GM21619 (cell line): ENCODE data around the gene CYP46A1.

ENCODE experiments used
- ATAC-seq: cut with Tn5 transposase; IDR thresholded peaks from one replicate; pipeline ENCODE4 v1.9.1; 2021; ENCODE audit not compliant: unreplicated experiment

The CYP46A1 gene

GRCh38 chr14:99707420-99707819 is 23.3 kb downstream of the CYP46A1 start:
- no peak for ATAC-seq

DNA sequence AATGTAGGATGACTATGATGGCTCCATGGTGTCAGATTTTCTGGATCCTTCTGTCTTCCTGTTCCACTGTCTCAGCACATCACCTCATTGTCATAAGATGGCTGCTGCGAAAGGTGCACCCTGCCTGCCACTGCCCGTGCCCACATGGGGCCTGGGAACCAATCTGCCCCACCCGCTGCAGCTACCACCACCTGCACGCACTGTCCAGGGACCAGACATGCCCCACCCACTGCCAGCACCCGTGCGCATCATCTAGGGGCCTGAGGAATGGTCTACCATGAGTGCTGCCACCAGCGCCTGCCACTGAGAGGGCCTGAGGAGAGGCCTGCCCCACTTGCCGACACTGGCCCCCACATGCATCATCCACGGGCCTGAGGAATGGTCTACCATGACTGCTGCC is 23.8 kb downstream of the CYP46A1 start:
- ATAC-seq = no peak

DNA sequence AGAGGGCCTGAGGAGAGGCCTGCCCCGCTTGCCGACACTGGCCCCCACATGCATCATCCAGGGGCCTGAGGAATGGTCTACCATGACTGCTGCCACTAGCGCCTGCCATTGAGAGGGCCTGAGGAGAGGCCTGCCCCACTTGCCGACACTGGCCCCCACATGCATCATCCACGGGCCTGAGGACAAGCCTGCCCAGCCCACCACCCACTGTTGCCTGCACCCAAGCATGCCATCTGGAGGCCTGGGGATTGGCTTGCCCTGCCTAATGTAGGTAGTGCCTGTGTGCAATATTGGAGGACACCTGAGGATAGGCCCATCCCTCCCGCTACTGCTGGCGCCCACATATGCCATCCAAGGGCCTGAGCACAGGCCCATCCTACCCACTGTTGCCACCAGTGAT is 24.4 kb downstream of the CYP46A1 start:
- no peak for ATAC-seq

GRCh38 chr14:99713972-99714371 is 29.9 kb downstream of the CYP46A1 start:
- ATAC-seq = no peak

GRCh38 chr14:99715266-99716000 is 31.3 kb downstream of the CYP46A1 start:
- no peak for ATAC-seq

DNA sequence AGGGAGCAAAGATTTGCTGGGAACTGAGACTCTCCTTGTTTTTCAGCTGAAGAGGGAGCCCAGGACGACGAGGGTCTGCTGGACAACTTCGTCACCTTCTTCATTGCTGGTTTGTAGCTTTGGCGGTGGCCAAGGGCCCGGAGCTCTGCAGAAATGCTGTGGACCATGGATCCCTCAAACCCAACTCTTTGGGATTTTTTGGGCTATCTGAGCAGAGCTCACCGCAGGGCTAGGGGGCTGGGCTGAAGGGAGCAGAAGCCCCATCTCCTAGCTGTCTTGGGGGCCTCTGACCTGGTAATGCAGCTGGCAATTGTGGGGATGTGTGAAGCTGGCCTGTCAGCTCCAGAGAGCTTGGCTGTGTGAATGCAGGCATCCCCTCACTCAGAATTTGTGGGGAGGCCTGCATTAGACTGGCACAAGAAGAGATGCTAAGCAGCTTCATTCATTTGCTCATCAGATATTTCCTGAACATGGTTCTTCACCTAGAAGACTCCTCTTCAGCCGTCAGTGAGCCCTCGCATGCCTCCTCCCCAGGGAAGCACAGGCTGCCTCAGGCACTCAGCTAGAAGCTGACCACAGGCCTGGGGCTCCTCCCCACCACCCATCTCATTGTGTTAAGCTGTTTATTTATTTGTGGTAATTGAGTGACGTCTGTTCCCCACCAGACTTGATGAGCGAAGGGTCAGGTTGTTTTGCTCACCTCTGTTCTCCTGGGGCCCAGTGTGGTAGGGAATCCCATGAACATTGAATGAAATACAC is 32.2 kb downstream of the CYP46A1 start:
- ATAC-seq = no peak

DNA sequence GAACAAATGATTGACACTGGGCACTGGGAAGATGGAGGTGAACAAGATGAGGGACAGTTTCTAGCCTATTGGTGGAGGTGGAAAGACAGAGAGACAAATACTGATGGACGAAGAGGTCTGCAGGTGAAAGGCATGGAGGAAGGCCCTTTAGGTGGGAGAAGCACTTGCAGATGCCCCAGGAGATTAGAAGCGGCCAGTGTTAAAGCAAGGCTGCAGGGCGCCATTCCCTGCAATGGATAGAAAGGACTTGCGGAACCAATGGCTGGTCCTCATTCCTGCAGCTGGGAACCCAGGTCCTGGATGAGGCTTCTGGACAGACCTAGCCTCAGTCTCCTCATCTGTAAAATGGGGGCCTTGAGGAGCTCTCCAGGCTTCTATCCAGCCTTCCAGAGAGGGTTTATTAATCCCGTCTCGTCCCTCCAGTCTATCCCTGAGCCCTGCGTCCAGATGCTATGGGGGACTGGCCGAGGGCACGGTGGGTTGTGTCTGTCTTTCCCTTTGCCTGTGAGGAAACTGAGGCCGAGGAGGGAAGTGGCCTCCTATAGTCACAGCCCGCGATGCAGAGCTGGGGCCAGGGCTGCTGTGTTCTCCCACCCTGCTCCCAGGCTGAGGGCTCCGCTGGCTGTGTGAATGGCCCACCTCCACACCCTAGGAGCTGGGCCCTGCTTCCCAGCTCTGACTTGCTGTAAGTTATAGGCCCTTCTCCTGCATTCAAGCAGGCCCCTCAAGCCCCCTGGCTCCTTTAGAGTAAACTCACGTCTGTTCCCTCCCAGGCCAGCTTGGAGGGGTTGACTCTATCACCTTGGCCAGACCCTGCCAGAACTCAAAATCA is 33.0 kb downstream of the CYP46A1 start:
- ATAC-seq = no peak

GRCh38 chr14:99717682-99718013 is 33.5 kb downstream of the CYP46A1 start:
- ATAC-seq = no peak

DNA sequence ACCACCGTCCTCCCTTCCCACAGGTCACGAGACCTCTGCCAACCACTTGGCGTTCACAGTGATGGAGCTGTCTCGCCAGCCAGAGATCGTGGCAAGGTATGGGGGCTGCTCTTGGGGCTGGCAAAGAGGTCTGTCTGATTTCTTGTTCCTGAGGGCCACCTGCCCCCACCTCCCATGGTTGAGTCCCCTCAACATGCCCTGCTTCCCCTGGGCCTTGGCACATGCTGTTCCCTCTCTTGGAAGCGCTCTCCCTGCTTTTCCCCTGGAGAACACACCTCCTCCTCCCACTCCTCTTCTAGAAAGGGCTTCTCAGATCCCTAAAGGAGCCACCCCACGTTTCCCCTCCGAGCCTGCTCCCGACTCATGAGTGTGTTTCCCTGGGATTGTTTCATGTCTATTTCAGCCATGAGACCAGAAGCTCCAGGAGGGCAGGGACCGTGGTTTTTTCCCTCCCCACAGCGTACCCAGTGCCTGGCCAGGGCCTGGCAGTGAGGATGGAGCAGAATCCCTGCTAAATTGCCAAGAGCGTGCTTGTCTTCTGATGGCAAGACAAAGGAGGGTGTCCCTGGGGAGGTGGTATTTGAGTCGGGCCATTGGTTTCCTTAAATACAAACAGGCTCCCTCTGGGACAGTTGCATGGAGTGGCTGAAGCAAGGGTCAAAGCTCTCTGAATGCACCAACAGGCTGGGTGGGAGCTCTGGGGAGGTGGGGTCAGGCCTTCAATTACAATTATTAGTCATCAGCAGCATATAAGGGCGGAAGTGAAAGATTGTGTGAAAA is 34.1 kb downstream of the CYP46A1 start:
- peak; percentile 92 for ATAC-seq

- ATAC-seq = peak; percentile 44
Observed at GRCh38 chr14:99718811-99719192, 34.7 kb downstream of the CYP46A1 start.

- ATAC-seq = no peak
Observed at GRCh38 chr14:99720941-99721791, 37.1 kb downstream of the CYP46A1 start.

GRCh38 chr14:99721792-99722516 is 37.9 kb downstream of the CYP46A1 start:
- ATAC-seq = no peak

GRCh38 chr14:99722741-99723140 is 38.6 kb downstream of the CYP46A1 start:
- no peak for ATAC-seq

DNA sequence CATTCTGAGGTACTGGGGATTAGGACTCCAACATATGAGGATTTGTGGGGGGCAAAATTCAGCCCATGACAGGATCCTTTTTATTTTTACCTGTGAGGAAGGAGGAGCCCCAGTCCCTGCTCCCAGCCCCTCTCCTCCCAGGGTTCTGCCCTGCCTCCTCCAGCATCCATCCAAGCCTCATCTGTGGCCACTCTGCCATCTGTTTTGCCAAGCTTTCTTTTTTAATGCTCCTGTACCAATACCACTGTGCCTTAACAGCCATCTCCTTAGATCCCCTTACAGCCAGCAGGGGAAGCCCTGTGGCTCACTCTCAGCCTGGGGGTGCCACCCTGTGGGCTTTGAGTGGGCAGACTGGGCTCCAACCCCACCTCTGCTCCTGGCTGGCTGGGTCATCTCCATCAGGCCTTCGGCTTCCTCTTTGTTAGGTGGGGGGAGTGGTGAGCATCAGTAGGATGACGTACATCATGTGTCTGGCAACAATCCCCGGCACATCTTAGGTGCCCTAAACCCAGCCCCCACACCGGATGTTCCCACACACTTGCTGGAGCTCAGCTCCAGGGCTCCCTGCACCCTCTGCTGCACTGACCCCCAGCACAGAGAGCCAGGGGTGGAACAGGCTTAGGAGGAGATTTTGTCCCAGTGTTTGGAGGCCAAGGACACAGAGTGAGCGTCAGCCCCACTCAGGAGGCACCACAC is 40.2 kb downstream of the CYP46A1 start:
- ATAC-seq = no peak

GRCh38 chr14:99724939-99725773 is 41.1 kb downstream of the CYP46A1 start:
- no peak for ATAC-seq

DNA sequence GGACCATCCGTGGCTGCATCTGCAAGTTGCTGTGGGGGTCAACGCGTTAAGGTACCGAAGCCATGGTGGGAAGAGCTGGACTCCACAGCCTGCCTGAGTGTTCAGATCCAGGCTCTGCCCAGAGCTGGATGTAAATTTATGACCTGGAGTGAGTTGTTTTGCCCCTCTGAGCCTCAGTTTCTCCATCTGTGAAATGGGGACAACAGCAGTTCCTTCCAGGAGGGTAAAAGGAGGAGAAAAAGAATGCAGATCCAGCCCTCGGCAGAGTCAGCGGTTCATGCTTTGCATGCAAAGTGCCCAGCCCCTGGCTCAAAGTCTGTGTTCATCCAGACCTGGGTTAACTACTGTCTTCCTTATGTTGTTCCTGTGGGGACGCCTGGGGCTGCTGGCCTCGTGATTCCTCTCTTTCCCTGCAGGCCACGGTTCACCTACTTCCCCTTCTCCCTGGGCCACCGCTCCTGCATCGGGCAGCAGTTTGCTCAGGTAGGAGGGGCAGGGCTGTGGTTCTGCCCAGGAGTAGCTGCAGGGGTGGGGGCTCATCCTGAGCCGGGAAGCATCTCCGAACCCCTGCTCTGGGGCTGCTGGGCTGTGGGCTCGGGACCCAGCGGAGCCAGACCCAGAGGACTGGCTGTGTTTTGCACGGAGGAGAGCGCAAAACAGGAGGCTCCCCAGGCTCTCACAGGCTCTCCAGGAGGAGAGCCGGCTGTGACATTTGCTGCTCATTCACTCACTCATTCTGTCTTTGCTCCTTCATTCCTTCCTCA is 41.9 kb downstream of the CYP46A1 start:
- ATAC-seq = no peak

- ATAC-seq = no peak
Observed at GRCh38 chr14:99726538-99727095, 42.5 kb downstream of the CYP46A1 start.
